ENCODE measurements around the gene NCF2. TPM values are rescaled to one million over a fixed set of nuclear protein-coding genes. Genes with fewer than 3 reads are reported as not detected.

NCF2 gene
- total and polyA plus RNA-seq, 4 donors: 1.2 to 15.1 (median 7.5) TPM

- H3K9me3 ChIP-seq (ENCODE audit: control insufficient read depth in 4 of 4, low read length in 3 of 4): no peaks in the 10 kb centered on the region
- no peak for DNase-seq (ENCODE audit: low spot score)
- peak overlapping the region in 2 of 3 donors; percentile 70 to 97 for H3K4me3 ChIP-seq (ENCODE audit: low read depth in 1 of 3, low read length in 3 of 3)
- TF ChIP-seq MAX (IDR thresholded peaks at IDR 0.05) (no peak), RAD21 (IDR thresholded peaks at IDR 0.05) (no peak), JUND (IDR thresholded peaks at IDR 0.05) (no peak), HNF4G (IDR thresholded peaks at IDR 0.05) (no peak), GABPA (IDR thresholded peaks at IDR 0.05 in 1 of 2, conservative IDR thresholded peaks at IDR 0.05 in 1 of 2) (no peak), HNF4A (conservative IDR thresholded peaks at IDR 0.05) (peak in 1 of 2 donors; percentile 22), TAF1 (conservative IDR thresholded peaks at IDR 0.05) (no peak), ATF3 (IDR thresholded peaks at IDR 0.05) (no peak)
- H3K27me3 ChIP-seq (ENCODE audit: control insufficient read depth in 4 of 4, insufficient read depth in 4 of 4, low read length in 3 of 4): no peaks in the 10 kb centered on the region
- H3K9ac ChIP-seq (ENCODE audit: low read depth in 1 of 2, low read length in 2 of 2): no peak overlapping the region
- H3K27ac ChIP-seq (ENCODE audit: low read depth in 1 of 2, low read length in 2 of 2): no peak overlapping the region
- WGBS: 30% methylated on average over 5 of the region's 5 CpGs
- H3K36me3 ChIP-seq (ENCODE audit: control insufficient read depth in 4 of 4, insufficient read depth in 3 of 4, low read depth in 1 of 4, low read length in 3 of 4): no peaks in the 10 kb centered on the region
- peaks cover 4 to 39% (median 35%) of the 10 kb centered on the region in 4 donors for H3K4me1 ChIP-seq (ENCODE audit: control insufficient read depth in 4 of 4, insufficient read depth in 4 of 4, low read length in 3 of 4)
Observed at GRCh38 chr1:183636783-183637182, 46.5 kb upstream of the NCF2 start.

DNA sequence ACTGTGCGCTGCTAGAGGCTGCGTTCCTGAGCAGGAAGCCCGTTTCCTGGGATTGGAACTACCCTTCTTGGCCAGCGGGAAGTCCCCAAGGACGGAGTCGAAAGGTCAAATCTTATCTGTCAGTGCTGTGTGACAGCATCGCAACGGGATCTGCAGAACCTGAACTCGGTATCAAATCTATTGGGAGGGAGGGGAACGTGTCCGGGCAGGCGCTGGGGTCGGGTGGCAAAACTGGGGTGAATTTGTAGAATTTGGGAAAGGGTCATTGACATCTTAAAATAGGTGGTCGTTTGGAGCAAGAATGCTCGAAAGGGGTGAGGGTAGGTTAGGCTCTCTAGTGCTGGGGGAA is 46.0 kb upstream of the NCF2 start:
- Histone ChIP-seq H3K9me3 (ENCODE audit: control insufficient read depth in 4 of 4, low read length in 3 of 4) (no peaks in the 10 kb centered on the region), H3K9ac (ENCODE audit: low read depth in 1 of 2, low read length in 2 of 2) (no peak overlapping the region), H3K36me3 (ENCODE audit: control insufficient read depth in 4 of 4, insufficient read depth in 3 of 4, low read depth in 1 of 4, low read length in 3 of 4) (no peaks in the 10 kb centered on the region), H3K27me3 (ENCODE audit: control insufficient read depth in 4 of 4, insufficient read depth in 4 of 4, low read length in 3 of 4) (no peaks in the 10 kb centered on the region), H3K27ac (ENCODE audit: low read depth in 1 of 2, low read length in 2 of 2) (peak overlapping the region; percentile 74 to 85), H3K4me3 (ENCODE audit: low read depth in 1 of 3, low read length in 3 of 3) (peak overlapping the region; percentile 70 to 97 (median 75)), H3K4me1 (ENCODE audit: control insufficient read depth in 4 of 4, insufficient read depth in 4 of 4, low read length in 3 of 4) (peaks cover 6 to 41% (median 35%) of the 10 kb centered on the region in 4 donors)
- peak; percentile 27 for TF ChIP-seq HNF4G (IDR thresholded peaks at IDR 0.05)
- no peak for TF ChIP-seq TAF1 (conservative IDR thresholded peaks at IDR 0.05)
- no peak for TF ChIP-seq FOXA2 (IDR thresholded peaks at IDR 0.05)
- no peak for TF ChIP-seq EGR1 (IDR thresholded peaks at IDR 0.05; ENCODE audit: low read depth in 2 of 2)
- TF ChIP-seq ATF3 (IDR thresholded peaks at IDR 0.05): no peak
- TF ChIP-seq YY1 (IDR thresholded peaks at IDR 0.05): no peak
- TF ChIP-seq ZBTB33 (IDR thresholded peaks at IDR 0.05): no peak
- TF ChIP-seq, protein P1, sequence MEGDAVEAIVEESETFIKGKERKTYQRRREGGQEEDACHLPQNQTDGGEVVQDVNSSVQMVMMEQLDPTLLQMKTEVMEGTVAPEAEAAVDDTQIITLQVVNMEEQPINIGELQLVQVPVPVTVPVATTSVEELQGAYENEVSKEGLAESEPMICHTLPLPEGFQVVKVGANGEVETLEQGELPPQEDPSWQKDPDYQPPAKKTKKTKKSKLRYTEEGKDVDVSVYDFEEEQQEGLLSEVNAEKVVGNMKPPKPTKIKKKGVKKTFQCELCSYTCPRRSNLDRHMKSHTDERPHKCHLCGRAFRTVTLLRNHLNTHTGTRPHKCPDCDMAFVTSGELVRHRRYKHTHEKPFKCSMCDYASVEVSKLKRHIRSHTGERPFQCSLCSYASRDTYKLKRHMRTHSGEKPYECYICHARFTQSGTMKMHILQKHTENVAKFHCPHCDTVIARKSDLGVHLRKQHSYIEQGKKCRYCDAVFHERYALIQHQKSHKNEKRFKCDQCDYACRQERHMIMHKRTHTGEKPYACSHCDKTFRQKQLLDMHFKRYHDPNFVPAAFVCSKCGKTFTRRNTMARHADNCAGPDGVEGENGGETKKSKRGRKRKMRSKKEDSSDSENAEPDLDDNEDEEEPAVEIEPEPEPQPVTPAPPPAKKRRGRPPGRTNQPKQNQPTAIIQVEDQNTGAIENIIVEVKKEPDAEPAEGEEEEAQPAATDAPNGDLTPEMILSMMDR (IDR thresholded peaks at IDR 0.05; ENCODE audit: low read depth, low read length, missing input control): peak; percentile 9
- TF ChIP-seq RAD21 (IDR thresholded peaks at IDR 0.05): no peak
- TF ChIP-seq GABPA (IDR thresholded peaks at IDR 0.05 in 1 of 2, conservative IDR thresholded peaks at IDR 0.05 in 1 of 2): no peak
- no peak for TF ChIP-seq MAX (IDR thresholded peaks at IDR 0.05)
- no peak for TF ChIP-seq JUND (IDR thresholded peaks at IDR 0.05)
- TF ChIP-seq NR2F2 (IDR thresholded peaks at IDR 0.05): peak; percentile 81
- no peak for TF ChIP-seq FOXA1 (IDR thresholded peaks at IDR 0.05)
- TF ChIP-seq, protein P2, sequence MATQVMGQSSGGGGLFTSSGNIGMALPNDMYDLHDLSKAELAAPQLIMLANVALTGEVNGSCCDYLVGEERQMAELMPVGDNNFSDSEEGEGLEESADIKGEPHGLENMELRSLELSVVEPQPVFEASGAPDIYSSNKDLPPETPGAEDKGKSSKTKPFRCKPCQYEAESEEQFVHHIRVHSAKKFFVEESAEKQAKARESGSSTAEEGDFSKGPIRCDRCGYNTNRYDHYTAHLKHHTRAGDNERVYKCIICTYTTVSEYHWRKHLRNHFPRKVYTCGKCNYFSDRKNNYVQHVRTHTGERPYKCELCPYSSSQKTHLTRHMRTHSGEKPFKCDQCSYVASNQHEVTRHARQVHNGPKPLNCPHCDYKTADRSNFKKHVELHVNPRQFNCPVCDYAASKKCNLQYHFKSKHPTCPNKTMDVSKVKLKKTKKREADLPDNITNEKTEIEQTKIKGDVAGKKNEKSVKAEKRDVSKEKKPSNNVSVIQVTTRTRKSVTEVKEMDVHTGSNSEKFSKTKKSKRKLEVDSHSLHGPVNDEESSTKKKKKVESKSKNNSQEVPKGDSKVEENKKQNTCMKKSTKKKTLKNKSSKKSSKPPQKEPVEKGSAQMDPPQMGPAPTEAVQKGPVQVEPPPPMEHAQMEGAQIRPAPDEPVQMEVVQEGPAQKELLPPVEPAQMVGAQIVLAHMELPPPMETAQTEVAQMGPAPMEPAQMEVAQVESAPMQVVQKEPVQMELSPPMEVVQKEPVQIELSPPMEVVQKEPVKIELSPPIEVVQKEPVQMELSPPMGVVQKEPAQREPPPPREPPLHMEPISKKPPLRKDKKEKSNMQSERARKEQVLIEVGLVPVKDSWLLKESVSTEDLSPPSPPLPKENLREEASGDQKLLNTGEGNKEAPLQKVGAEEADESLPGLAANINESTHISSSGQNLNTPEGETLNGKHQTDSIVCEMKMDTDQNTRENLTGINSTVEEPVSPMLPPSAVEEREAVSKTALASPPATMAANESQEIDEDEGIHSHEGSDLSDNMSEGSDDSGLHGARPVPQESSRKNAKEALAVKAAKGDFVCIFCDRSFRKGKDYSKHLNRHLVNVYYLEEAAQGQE (IDR thresholded peaks at IDR 0.05): no peak
- TF ChIP-seq SP1 (IDR thresholded peaks at IDR 0.05): peak; percentile 58
- peak in 1 of 2 donors; percentile 26 for TF ChIP-seq RXRA (IDR thresholded peaks at IDR 0.05)
- peak; percentile 36 to 57 for TF ChIP-seq HNF4A (conservative IDR thresholded peaks at IDR 0.05)
- DNase-seq (ENCODE audit: low spot score): no peak
- WGBS: 2% methylated on average over 15 of the region's 15 CpGs
